Measurements from ENCODE around the gene MEF2B. TPM values are rescaled to one million over a fixed set of nuclear protein-coding genes. Genes with fewer than 3 reads are reported as not detected.

The MEF2B gene
- total and polyA plus RNA-seq, 12 donors: 0.42 to 6.0 (median 1.4) TPM; not detected in 4

DNA sequence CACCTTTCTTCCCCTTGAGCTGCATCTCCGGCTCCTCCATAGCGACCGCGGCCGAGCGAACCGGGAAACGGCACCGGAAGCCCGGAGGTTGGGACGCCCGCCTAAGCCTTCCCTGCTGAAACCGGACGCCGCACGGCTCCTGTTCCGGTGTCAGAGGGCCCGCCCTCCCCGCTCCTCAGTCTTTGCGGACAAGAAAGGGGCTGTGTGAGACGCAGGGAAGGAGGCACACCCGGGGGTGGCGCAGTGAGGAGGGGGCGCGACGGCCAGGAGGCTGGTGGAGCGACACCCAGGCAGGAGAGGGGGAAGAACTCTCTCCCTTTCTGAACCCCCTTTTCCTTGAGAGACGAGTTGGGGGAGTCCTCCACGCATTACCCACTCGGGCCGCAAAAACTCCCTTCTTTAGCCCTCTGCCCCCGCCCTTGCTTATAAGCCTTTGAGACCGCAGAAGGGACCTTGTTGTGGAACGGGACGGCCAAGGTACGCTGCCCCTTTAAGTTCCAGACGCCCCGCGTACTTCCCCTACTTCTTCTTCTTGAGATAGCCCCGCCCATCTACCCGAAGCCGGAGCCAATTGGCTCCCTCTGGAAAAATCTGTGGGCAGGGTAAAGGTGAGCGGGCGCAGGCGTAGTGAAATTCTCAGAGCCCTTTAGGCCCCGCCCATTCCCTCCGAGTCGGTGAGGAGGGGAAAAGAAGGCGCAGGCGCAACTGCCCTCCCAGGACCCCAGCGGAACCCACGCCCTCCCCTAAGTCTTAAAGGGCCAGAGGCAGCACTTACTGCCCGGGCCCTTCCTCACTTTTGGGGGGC lies 22.2 kb upstream of the MEF2B start, which contains the start of the genes BORCS8 and RFXANK:
TSS of gene BORCS8 (minus strand) at position 75 of the 805 bp plus-strand sequence. CDS start at position 40, 35 bp downstream.
TSS of gene RFXANK (plus strand) at position 181 of the 805 bp plus-strand sequence. CDS start 1,689 bp downstream, outside the sequence.
- intact Hi-C loops (cut with DNase I): loop anchor here in 1 of 2 donors (10.0 kb wide), 1 partner anchor 153 kb away; no protein-coding TSS in a partner anchor
- Histone ChIP-seq H3K4me1 (replicated peaks in 1 of 2) (peaks cover 9 to 40% of the 10 kb centered on the region in 2 donors), H3K4me3 (peak within 1 kb of the TSS; percentile 54 to 88 (median 80)), H3K27ac (peak within 1 kb of the TSS; percentile 69 to 99 (median 98)), H3K36me3 (replicated peaks in 1 of 2) (peaks cover 0 to 6% of the 10 kb centered on the region in 2 donors), H3K27me3 (no peaks in the 10 kb centered on the region), H3K9me3 (replicated peaks in 1 of 3) (no peaks in the 10 kb centered on the region)
- peak; percentile 99 to 100 (median 99) for DNase-seq
- TF ChIP-seq, protein P1, sequence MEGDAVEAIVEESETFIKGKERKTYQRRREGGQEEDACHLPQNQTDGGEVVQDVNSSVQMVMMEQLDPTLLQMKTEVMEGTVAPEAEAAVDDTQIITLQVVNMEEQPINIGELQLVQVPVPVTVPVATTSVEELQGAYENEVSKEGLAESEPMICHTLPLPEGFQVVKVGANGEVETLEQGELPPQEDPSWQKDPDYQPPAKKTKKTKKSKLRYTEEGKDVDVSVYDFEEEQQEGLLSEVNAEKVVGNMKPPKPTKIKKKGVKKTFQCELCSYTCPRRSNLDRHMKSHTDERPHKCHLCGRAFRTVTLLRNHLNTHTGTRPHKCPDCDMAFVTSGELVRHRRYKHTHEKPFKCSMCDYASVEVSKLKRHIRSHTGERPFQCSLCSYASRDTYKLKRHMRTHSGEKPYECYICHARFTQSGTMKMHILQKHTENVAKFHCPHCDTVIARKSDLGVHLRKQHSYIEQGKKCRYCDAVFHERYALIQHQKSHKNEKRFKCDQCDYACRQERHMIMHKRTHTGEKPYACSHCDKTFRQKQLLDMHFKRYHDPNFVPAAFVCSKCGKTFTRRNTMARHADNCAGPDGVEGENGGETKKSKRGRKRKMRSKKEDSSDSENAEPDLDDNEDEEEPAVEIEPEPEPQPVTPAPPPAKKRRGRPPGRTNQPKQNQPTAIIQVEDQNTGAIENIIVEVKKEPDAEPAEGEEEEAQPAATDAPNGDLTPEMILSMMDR (IDR thresholded peaks at IDR 0.05): peak in 1 of 6 experiments; percentile 14
- peak; percentile 24 to 86 for TF ChIP-seq POLR2A (IDR thresholded peaks at IDR 0.05)
- 0 to 1% (median 0%) methylated on average over 14 to 53 of the region's 53 CpGs for WGBS, 4 donors

DNA sequence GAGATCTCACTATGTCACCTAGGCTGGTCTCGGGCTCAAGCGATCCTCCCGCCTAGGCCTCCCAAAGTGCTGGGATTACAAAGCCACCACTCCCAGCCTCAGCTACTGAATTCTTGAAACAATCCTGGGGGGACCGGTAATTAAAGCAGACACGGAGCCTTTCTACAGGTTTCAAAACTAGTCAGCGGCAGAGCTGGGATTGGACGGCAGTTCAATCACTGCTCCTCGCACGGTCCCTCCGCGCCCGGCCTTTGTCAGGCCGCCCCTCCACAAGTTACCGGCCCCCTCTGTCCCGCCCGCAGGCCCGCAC lies 21.7 kb upstream of the MEF2B start:
- intact Hi-C loops (cut with DNase I): loop anchor here in 1 of 2 donors (10.0 kb wide), 1 partner anchor 153 kb away; no protein-coding TSS in a partner anchor
- no peak for TF ChIP-seq POLR2A (IDR thresholded peaks at IDR 0.05)
- Histone ChIP-seq H3K36me3 (replicated peaks in 1 of 2) (peaks cover 0 to under 1% of the 10 kb centered on the region in 2 donors), H3K4me1 (replicated peaks in 1 of 2) (peaks cover 9 to 40% of the 10 kb centered on the region in 2 donors), H3K9me3 (replicated peaks in 1 of 3) (no peaks in the 10 kb centered on the region), H3K4me3 (peak overlapping the region; percentile 54 to 88 (median 80)), H3K27ac (peak overlapping the region; percentile 69 to 99 (median 98)), H3K27me3 (no peaks in the 10 kb centered on the region)
- 0 to 1% (median 0%) methylated on average over 3 to 17 of the region's 17 CpGs for WGBS, 4 donors
- no peak for DNase-seq

DNA sequence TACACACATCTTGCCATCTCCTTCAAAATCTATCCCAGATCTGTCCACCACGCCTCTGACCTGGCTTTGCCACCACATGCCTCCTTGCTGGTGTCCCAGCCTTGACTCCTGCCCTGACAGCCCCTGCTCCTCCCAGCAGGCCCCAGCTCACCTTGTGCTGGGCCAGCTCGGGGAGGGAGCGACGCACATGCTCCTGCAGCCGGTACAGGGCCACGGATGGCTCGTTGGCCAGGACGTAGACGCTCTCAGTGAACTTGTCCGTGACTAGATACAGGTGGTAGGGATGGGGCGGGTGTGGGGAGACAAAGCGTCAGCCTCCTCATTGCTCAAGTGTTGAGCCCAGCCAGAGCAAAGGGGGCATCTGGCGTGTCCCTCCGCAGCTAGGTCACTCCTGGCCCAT lies 16.7 kb upstream of the MEF2B start:
- 93 to 96% (median 93%) methylated on average over 13 to 14 of the region's 14 CpGs for WGBS, 4 donors
- DNase-seq: no peak
- Histone ChIP-seq H3K4me3 (no peak overlapping the region), H3K27me3 (no peaks in the 10 kb centered on the region), H3K4me1 (replicated peaks in 1 of 2) (peaks cover 6 to 22% of the 10 kb centered on the region in 2 donors), H3K9me3 (replicated peaks in 1 of 3) (no peaks in the 10 kb centered on the region), H3K27ac (no peak overlapping the region), H3K36me3 (replicated peaks in 1 of 2) (no peaks in the 10 kb centered on the region)
- intact Hi-C loops (cut with DNase I): no loop called here
- TF ChIP-seq POLR2A (IDR thresholded peaks at IDR 0.05): no peak
- TF ChIP-seq, protein P1 (IDR thresholded peaks at IDR 0.05): no peak

DNA sequence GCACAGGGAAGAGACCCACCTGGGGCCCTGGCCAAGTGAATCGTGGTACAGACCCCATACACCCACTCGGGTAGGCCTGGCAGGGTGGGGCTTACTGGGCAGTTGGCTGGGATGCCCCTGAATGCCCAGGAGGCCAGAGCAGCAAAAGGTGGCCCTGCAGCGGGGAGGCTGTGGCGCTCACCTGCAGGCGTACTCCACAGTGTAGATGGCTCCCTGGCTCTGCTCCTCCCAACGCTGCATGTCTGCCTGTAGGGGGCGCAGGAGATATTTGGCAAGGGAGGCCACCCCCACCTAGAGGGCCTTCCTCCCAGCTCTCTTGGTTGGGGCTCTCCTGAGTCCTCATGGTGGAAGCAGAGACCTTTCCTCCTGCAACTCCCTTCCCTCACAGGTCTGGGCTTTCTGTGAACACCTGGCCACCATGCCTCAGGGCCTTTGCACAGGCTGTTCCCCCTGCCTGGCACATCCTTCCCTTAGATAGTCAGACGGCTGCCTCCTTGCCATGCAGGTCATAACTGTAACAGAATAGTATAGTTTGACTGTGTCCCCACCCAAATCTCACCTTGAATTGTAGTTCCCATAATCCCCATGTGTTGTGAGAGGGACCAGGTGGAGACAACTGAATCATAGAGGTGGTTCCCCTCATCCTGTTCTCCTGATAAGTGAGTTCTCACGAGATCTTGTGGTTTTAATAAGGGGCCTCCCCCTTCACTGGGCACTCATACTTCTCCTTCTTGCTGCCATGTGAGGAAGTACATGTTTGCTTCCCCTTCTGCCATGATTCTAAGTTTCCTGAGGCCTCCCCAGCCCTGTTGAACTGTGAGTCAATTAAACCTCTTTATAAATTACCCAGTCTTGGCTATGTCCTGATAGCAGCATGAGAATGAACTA lies 16.0 kb upstream of the MEF2B start:
- no peak overlapping the region for H3K4me3 ChIP-seq
- no peak overlapping the region for H3K27ac ChIP-seq
- peaks cover 4 to 18% of the 10 kb centered on the region in 2 donors for H3K4me1 ChIP-seq (replicated peaks in 1 of 2)
- 62 to 75% (median 69%) methylated on average over 4 to 9 of the region's 9 CpGs for WGBS, 4 donors
- no peaks in the 10 kb centered on the region for H3K36me3 ChIP-seq (replicated peaks in 1 of 2)
- no peaks in the 10 kb centered on the region for H3K9me3 ChIP-seq (replicated peaks in 1 of 3)
- intact Hi-C loops (cut with DNase I): no loop called here
- no peak for TF ChIP-seq POLR2A (IDR thresholded peaks at IDR 0.05)
- TF ChIP-seq, protein P1 (IDR thresholded peaks at IDR 0.05): peak; percentile 38 to 70 (median 54)
- peak in 6 of 7 donors; percentile 35 to 62 (median 48) for DNase-seq
- no peaks in the 10 kb centered on the region for H3K27me3 ChIP-seq

Data from adrenal gland (tissue), 12 donors.